GM10248 (cell line): ENCODE data around the gene PSAP.

ENCODE experiments used
- CTCF ChIA-PET: fragments of 300-600 bp; sonication (Branson Sonifier 250); formaldehyde crosslinking; extraction: SDS; loops from one replicate; lab custom pipeline; 2021; ENCODE audit warnings: antibody characterized with exemption; lab: Yijun Ruan, JAX
- POLR2A ChIA-PET: fragments of 350-650 bp; sonication (Branson Sonifier 250); formaldehyde crosslinking; extraction: SDS; loops from one replicate; lab custom pipeline; 2020; ENCODE audit warnings: antibody characterized with exemption; lab: Yijun Ruan, JAX
- DNase-seq: peaks from one replicate; pipeline ENCODE4 v3.0.0; 2012; ENCODE audit errors: extremely low spot score
- TF ChIP-seq, protein P1 (sequence below): IDR thresholded peaks from 2 replicates; pipeline ENCODE4 v1.5.1; 2012; ENCODE audit warnings: mild to moderate bottlenecking, low read depth; ENCODE audit errors: extremely low read depth, missing control alignments, control extremely low read depth

Gene PSAP

GRCh38 chr10:71805776-71806703 lies 45.0 kb downstream of the PSAP start:
- ChIA-PET POLR2A (interaction anchor here (0.7 kb wide), 1 partner anchor 23 kb away, joined by 5 read pairs; no protein-coding TSS in a partner anchor), CTCF (interaction anchor here (1.5 to 2.0 kb wide), 3 partner anchors 45 to 97 kb away, joined by 3 to 5 read pairs (median 3); partner anchors contain the start of gene PSAP)
- peak; percentile 43 for DNase-seq
- TF ChIP-seq, protein P1, sequence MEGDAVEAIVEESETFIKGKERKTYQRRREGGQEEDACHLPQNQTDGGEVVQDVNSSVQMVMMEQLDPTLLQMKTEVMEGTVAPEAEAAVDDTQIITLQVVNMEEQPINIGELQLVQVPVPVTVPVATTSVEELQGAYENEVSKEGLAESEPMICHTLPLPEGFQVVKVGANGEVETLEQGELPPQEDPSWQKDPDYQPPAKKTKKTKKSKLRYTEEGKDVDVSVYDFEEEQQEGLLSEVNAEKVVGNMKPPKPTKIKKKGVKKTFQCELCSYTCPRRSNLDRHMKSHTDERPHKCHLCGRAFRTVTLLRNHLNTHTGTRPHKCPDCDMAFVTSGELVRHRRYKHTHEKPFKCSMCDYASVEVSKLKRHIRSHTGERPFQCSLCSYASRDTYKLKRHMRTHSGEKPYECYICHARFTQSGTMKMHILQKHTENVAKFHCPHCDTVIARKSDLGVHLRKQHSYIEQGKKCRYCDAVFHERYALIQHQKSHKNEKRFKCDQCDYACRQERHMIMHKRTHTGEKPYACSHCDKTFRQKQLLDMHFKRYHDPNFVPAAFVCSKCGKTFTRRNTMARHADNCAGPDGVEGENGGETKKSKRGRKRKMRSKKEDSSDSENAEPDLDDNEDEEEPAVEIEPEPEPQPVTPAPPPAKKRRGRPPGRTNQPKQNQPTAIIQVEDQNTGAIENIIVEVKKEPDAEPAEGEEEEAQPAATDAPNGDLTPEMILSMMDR = no peak

DNA sequence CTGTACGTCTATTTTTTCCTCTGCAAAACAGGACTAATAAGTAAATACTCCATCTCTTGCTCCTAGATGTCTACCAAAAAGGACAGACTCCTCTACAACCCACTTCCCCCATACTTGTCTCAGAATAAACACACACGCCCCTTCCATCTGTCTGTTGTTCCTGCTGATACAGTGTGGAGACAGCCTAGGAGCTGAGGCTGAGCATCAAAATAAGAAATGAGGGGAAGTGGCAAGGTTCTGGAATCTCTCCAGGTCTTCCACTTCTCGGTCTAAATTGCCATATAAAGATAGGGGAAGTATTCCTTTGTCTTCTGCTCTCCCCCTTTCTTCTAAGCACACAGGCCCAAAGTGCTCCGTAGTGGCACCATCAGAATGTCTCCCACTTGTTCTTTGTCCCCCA lies 47.0 kb downstream of the PSAP start:
- TF ChIP-seq, protein P1 = no peak
- CTCF ChIA-PET = interaction anchor here (1.3 to 2.0 kb wide), 3 partner anchors 11 to 32 kb away, joined by 3 to 5 read pairs (median 4); no protein-coding TSS in a partner anchor
- DNase-seq = no peak
- POLR2A ChIA-PET = no interaction called here

- ChIA-PET POLR2A (no interaction called here), CTCF (interaction anchor here (1.1 to 2.9 kb wide), 3 partner anchors 9 to 29 kb away, joined by 4 to 11 read pairs (median 5); partner anchors contain the start of gene VSIR)
Measured at GRCh38 chr10:71802715-71803488, 48.1 kb downstream of the PSAP start.

DNA sequence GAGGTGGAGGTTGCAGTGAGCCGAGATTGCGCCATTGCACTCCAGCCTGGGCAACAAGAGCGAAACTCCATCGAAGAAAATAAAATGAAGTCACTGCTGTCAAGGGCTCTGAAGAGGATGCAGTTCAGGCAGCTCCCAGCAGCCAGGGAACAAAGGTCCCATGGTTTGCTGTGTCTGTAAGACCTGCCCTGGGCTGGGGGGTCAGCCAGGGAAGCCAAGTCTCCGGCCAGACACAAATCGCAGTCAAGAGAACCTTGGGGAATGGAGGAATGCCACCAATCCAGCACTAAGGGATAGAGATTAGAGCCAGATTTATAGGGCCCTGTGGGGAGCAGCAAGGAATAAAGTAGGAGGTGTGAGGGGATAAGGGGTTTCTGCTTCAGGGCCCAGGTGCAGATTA lies 48.8 kb downstream of the PSAP start:
- ChIA-PET CTCF (interaction anchor here (1.3 to 2.9 kb wide), 3 partner anchors 10 to 94 kb away, joined by 6 to 17 read pairs (median 11); partner anchors contain the start of gene VSIR), POLR2A (no interaction called here)
- TF ChIP-seq, protein P1 = no peak

More at GRCh38 chr10:71802715-71803488, 48.1 kb downstream of the PSAP start:
- no peak for DNase-seq
- TF ChIP-seq, protein P1 = no peak

DNA sequence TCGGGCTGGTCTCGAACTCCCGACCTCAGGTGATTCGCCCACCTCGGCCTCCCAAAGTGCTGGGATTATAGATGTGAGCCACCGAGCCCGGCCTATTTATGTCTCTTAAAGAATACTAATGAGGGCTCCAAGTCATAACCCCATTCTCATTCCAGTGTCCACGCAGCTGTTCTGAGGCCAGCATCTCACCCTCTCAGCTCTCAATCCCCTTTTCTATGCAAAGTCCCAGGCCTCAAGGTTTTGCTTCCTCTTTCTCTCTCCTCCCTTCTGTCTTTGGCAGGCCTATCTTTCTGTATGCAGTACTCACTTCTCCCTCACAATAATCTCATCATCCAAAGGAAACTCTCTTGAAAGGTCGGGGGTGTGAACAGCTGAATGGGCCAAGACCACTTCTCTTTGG lies 49.7 kb downstream of the PSAP start:
- POLR2A ChIA-PET = interaction anchor here (1.3 kb wide), 1 partner anchor 50 kb away, joined by 5 read pairs; the partner anchor contains the start of gene PSAP
- DNase-seq = peak; percentile 79
- CTCF ChIA-PET = interaction anchor here (1.0 to 2.9 kb wide), 5 partner anchors 9 to 95 kb away, joined by 3 to 17 read pairs (median 6); partner anchors contain the start of gene VSIR
- TF ChIP-seq, protein P1 = no peak

More for the DNA sequence above, 48.8 kb downstream of the PSAP start:
- no peak for DNase-seq
